HG02884 (cell line): ENCODE data around the gene SLC28A1.
"Not testable (repeated sequence)": the region's sequence is repeated elsewhere in the genome, so short reads cannot be mapped to it uniquely, and the experiment has no call there.

ENCODE experiments used
- ATAC-seq: cut with Tn5 transposase; IDR thresholded peaks from one replicate; pipeline ENCODE4 v1.9.1; 2021; ENCODE audit warnings: mild to moderate bottlenecking, moderate library complexity; ENCODE audit not compliant: unreplicated experiment

The SLC28A1 gene, protein sequence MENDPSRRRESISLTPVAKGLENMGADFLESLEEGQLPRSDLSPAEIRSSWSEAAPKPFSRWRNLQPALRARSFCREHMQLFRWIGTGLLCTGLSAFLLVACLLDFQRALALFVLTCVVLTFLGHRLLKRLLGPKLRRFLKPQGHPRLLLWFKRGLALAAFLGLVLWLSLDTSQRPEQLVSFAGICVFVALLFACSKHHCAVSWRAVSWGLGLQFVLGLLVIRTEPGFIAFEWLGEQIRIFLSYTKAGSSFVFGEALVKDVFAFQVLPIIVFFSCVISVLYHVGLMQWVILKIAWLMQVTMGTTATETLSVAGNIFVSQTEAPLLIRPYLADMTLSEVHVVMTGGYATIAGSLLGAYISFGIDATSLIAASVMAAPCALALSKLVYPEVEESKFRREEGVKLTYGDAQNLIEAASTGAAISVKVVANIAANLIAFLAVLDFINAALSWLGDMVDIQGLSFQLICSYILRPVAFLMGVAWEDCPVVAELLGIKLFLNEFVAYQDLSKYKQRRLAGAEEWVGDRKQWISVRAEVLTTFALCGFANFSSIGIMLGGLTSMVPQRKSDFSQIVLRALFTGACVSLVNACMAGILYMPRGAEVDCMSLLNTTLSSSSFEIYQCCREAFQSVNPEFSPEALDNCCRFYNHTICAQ

DNA sequence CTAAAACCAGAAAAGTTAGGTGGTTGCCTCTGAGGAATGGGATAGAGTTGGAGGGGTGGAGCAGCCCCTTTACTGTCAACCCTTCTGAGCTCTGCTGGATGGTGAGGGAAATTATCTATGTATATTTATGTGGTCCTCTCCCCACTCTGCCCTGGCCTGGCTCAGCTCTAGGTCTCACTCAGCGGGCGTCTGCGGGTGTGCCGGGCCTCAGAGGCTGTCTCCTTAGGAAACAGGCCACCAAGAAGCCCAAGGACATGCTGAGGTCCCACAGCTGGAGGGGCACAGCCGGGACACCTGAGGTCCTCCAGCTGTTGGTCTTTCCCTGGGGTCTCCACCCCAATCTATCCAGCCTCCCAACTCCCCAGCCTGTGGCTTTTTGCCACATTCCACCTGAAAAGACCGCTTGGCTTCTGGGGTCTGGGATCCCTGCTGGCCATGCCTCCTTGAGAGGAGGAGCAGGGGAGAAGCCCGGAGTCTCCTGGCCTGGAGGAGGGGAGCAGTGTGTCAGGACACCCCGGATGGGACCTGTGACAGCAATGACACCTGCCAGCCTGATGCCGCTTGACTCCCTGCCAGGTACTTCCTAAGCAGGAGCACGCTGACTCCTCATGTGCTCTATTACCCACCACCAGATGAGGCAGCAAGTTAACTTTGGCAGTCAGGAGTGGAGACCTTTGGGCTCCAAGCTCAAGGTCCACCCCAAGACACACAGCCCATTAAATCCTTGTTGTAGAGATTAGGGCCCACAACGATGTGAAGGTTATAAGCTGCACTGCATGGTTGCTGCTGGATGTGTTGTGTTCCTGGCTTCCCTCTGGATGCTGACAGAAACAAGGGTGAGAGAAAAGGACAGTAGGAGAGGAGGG is at the start of gene SLC28A1:
TSS of gene SLC28A1 (plus strand) at position 747 of the 866 bp plus-strand sequence. CDS start 3,099 bp downstream, outside the sequence.
- ATAC-seq, result no peak

DNA sequence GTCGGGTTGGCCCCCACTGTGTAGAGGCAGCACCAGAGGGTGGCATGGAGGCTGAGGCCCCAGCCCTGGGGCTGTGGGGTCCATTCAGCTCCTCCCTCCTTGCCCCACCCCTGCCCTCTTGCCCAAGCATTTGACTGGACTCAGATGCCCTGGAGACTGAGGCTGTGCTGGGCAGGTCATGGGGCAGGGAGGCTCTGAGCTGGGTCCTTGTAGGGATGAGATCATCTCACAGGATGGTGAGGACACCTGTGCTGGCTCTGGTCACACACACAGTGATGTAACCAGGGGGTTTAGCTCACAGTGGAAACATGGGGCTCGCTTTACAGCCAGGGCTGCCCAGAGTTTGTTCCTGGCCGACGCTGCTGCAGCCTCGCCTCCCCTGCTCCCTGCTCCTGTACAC is 49.5 kb upstream of the SLC28A1 start:
- no peak for ATAC-seq

DNA sequence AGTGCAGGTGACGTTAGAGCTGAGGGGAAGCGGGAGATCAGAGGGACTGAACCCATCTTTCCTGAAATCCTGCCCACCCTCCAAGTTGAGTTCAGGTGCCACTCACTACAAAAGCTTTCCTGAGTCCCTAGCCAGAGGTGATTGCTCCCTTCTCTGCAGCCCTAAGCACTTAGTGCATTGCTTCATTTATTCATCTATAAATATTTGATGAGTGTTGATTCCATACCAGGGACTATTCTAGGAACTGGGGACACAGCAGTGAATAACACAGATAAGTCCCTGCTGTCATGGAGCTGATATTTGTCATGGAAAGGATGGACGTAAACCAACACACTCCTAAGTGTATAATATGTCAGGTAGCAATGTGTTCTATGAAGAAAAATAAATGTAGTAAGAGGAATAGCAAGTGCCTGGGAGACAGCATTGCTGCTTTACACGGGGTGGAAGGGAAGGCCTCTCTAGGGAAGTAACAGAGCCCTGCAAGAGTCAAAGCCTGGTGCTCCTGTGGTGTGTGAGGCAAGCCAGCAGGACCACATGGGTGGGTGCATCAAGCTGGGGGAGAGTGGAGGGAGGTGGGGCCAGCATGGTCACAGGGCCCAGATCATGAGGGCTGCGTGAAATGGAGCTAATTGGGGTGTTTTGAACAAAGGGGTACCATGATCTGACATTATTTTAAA is 48.7 kb upstream of the SLC28A1 start:
- ATAC-seq, result no peak

DNA sequence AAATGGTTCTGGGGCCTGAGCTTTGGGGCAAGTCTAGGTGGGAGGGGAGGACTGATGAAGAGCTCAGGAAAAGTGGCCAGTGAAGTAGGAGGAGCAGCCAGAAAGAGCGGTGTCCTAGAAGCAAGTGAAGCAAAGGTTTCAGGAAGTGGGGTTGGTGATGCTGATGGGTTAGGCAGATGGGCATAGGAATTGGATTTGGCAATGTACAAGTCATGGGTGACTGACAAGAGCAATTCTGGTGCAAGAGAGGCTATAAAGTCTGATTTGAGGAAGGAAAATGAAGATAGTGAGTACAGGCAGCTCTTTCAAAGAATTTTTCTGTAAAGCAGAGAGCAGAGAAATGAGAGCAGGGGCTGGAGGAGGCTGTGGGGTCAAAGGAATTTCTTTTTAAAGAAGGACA is 47.6 kb upstream of the SLC28A1 start:
- ATAC-seq, result no peak

DNA sequence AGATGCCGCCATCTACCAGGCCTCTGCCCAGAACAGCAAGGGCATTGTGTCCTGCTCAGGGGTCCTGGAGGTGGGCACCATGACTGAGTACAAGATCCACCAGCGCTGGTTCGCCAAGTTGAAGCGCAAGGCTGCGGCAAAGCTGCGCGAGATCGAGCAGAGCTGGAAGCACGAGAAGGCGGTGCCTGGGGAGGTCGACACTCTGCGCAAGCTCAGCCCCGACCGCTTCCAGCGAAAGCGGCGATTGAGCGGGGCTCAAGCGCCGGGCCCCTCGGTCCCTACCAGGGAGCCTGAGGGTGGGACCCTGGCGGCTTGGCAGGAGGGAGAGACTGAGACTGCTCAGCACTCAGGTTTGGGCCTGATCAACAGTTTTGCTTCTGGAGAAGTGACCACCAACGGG is 44.7 kb upstream of the SLC28A1 start:
- ATAC-seq, result no peak

DNA sequence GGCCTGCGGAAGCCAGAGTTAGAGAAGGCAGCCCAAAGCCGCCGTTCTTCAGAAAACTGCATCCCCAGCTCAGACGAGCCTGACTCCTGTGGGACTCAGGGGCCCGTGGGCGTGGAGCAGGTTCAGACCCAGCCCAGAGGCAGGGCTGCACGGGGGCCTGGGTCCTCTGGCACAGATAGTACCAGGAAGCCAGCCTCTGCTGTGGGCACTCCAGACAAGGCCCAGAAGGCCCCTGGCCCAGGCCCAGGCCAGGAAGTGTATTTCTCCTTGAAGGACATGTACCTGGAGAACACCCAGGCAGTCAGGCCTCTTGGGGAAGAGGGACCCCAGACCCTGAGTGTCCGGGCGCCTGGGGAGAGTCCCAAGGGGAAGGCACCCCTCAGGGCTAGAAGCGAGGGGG is 44.2 kb upstream of the SLC28A1 start:
- no peak for ATAC-seq

DNA sequence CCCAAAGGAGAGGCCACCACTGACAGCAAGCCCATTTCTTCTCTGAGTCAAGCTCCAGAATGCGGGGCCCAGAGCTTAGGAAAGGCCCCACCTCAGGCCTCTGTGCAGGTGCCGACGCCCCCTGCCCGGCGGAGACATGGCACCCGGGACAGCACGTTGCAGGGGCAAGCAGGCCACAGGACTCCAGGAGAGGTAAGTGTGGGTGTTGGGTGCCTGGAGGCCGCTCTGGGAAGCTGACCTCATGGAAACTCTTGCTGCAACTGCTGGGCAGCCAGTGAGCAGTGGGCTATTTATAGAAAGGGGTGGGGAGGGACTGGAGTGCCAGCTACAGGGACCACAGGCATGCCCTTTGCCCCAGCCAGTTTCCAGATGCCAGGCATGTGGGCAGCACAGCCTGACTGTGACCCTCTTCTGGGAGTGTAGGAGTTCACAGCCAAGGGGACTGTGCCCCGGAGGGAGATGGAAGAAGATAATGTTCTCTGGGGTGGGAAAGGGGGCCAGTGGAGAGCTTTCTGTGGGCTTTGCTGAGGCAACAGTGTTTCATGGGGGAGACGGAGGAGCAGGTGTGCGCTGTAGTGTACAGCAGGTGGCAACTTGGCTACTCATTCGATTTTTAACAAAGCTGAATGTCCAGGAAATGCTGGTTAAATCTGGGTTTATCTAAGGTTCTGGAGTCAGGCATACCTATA is 43.6 kb upstream of the SLC28A1 start:
- ATAC-seq, result no peak

DNA sequence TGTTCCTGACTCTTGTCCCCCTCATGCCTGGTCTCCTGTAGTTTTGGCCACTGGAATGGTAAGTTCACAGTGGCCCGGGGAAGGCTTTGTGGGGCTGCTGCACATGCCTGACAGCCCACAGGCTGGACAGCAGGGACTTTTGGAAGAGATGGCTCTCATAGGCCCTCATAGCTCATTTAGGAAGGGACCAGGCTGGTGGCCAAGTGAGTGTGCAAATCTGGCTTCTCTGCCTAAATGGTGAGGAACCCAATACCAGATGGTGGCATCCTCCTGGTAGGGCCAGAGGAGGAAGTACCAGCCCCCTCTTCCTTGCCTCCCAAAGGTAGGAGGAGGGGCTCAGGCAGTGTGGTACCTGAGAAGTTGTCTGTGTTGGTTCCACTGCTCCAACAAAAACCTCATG is 41.7 kb upstream of the SLC28A1 start:
- no peak for ATAC-seq

DNA sequence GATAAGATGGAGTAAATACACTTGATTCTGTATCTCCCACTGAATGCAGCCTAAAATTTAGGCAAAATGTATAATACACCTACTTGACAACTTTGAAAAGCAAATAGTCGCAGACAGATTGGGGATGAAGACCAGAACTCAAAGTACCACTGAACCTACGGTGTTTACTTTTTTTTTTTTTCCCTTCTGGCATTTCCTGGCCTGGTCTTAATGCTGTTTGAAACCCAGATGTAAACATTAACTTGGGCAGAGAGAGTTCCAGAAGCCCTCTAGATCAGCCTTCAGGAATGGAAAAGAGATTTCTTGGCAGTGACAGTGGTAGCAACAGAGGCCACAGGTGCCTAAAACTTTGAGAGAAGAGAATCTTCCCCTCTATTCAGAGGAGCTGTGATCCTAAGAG is 39.5 kb upstream of the SLC28A1 start:
- ATAC-seq, result no peak

DNA sequence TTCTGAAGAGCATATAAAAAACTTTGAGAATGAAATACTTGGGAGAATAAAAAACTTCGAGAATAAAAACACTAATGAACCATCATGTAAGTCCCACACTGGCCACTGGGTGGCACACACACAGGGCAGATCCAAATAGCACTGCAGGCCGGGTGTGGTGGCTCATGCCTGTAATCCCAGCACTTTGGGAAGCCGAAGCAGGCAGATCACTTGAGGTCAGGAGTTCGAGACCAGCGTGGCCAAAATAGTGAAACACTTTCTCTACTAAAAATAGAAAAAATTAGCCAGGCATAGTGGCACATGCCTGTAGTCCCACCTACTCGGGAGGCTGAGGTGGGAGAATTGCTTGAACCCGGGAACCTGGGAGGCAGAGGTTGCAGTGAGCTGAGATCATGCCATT is 38.8 kb upstream of the SLC28A1 start:
- ATAC-seq, result not testable (repeated sequence)

DNA sequence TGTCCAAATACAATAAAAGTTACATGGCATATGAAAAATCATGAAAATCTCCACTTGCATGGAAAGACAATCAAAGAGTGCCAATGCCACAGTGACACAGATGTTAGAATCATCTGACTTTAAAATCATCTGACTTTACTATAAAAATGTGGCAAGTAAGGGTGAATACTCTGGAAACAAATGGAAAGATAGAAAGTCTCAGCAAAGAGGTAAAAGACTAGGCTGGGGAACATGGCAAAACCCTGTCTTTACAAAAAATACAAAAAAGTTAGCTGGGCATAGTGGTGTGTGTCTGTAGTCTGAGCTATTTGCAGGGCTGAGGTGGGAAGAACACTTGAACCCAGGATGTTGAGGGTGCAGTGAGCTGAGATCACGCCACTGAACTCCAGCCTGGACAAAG is 38.2 kb upstream of the SLC28A1 start:
- ATAC-seq, result no peak

DNA sequence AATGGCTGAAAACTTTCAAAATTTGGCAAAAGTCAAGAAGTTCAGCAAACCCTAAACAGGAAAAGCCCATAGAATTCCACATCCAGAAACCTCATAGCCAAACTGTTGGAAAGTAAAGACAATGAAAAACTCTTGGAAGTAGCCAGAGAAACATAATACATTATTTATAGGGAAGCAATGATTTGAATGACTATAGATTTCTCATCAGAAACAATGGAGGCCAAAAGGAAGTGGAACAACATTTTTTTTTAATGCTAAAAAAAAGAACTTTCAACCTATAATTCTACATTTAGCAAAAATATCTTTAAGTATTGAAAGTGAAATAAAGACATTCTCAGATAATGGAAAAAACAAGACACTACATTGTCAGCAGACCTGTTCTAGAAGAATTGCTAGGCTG is 37.1 kb upstream of the SLC28A1 start:
- ATAC-seq, result no peak

DNA sequence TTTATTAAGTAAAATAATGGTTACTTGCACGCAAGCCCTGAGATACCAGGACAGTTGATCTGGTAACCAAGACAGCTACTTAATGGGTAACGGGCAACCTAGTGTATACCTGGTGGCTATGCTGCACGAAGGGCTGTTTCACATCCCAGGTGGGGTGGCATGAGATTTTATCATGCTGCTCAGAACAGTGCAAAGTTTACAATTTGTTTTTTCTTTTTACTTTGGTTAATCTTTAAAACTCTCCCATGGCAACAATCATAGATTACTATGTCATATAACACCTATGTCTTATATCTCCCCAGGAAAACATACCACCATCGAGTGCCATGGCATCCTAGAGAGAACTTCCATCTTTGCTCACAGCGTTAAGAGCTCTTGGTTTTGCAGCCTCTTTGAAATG is 32.2 kb upstream of the SLC28A1 start:
- ATAC-seq, result no peak

DNA sequence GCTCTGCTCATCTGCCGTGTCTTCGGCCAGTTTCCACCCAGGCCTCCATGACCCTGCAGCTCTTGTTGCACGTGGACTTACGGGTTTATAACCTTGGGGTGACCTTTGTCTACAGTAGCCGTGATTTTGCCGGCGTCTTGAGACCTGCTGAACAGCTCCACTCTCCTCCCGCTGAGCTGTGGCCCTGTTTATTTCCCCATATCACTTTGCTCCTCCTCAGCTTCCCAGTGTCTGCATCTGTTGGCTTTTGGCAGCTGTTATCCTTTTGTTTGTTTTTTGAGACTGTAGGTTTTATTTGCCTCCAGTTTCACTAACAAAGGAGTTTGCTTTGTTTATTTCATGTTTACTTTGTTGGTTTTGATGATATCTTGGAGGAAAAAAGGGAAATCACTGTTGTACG is 29.3 kb upstream of the SLC28A1 start:
- no peak for ATAC-seq

DNA sequence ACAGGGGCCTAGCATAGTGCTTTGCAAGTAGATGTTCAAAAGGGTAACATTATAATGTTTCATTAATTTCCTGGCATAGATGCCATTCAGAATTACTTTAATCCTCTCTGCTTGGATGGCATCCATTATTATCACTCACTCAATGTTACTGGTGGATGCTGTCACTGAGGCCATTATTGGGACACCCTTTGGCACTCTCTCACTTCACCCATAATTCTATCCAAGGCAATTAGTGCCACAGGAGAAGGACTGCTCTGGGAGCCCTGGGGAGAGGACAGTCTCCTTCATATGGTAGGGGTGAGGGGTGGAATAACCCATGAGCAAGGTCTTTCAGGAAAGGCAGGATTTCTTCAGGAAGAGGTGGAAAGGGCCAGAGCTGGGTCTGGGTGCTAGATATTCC is 28.7 kb upstream of the SLC28A1 start:
- ATAC-seq, result no peak

DNA sequence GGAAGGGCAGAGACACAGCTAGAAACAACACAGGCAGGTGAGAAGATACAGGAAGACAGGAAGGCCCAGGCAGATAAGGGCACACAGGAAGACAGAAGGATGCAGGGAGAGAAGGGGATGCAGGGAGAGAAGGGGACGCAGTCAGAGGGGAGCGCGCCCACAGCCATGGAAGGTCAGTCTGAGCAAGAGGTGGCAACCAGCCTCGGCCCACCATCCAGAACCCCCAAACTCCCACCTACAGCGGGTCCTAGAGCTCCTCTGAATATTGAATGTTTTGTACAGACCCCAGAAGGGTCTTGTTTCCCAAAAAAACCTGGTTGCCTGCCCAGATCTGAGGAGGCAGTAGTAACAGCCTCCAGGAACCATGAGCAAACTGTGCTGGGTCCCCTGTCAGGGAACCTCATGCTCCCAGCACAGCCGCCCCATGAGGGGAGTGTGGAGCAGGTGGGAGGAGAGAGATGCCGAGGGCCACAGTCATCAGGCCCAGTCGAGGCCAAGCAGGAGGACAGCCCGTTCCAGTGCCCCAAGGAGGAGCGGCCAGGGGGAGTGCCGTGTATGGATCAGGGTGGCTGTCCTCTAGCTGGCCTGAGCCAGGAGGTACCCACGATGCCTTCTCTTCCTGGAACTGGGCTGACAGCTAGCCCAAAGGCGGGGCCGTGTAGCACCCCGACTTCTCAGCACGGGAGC is 27.6 kb upstream of the SLC28A1 start:
- ATAC-seq, result no peak

DNA sequence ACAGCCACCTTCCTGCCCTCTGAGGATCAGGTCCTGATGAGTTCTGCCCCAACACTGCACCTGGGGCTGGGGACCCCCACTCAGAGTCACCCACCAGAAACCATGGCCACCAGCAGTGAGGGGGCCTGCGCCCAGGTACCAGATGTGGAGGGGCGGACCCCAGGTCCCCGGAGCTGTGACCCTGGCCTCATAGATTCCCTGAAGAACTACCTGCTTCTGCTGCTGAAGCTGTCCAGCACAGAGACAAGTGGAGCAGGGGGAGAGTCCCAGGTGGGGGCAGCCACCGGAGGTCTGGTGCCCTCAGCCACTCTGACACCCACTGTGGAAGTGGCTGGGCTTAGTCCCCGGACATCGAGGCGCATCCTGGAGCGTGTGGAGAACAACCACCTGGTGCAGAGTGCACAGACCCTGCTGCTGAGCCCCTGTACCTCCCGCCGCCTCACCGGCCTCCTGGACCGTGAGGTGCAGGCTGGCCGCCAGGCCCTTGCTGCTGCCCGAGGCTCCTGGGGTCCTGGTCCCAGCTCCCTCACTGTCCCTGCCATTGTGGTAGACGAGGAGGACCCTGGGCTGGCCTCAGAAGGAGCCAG is 27.0 kb upstream of the SLC28A1 start:
- no peak for ATAC-seq

DNA sequence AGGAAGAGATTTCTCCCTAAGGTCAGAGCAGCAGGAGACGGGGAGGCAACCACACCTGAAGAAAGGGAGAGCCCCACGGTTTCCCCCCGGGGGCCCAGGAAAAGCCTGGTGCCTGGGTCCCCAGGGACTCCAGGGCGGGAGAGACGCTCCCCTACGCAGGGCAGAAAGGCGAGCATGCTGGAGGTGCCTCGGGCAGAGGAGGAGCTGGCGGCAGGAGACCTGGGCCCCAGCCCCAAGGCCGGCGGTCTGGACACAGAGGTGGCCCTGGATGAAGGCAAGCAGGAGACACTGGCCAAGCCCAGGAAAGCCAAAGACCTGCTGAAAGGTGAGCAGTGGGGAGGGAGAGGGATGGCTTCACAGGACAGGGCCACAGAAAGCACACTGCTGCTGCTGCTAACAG is 26.2 kb upstream of the SLC28A1 start:
- ATAC-seq, result no peak

DNA sequence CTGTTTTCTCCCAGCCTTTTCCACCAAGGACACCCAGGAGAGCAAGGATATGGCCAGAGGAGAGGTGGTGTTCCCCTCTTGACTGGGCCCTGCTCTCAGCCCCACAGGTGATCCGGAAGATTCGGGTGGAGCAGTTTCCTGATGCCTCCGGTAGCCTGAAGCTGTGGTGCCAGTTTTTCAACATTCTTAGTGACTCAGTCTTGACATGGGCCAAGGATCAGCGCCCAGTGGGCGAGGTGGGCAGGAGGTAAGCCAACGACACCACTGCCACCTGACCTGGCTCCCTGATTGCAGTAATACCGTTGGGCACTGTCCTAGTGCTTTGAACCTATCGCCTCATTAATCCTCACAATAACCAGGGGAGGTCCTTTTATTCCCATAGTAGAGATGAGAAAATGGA is 25.3 kb upstream of the SLC28A1 start:
- no peak for ATAC-seq

DNA sequence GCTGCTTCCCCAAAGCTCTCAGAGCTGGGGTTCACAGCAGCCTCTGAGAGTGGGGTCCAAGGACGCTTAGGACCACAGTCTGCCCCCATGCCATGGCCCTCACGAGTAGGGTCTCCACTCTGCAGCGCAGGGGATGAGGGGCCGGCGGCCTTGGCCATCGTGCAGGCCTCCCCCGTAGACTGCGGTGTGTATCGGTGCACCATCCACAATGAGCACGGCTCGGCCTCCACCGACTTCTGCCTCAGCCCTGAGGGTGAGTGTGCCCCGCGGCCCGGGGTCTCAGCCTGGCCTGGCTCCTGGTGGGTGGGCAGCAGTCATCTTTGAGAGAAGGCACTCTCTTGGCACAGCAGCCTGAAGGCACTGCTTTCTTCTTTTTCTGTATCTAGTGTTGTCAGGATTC is 24.8 kb upstream of the SLC28A1 start:
- no peak for ATAC-seq
